ENCODE results near the gene FBXL13. TPM values are rescaled to one million over a fixed set of nuclear protein-coding genes. Genes with fewer than 3 reads are reported as not detected.

Gene FBXL13
- total RNA-seq, result 3.6 to 4.7 TPM (median 3.8 TPM) in 3 replicates

- Mint-ChIP-seq H3K4me1 (peaks cover 18% of the 10 kb centered on the region), H3K9me3 (no peaks in the 10 kb centered on the region), H3K4me3 (peak within 1 kb of the TSS; percentile 96), H3K27me3 (ENCODE audit: low read depth) (no peaks in the 10 kb centered on the region), H3K27ac (peak within 1 kb of the TSS; percentile 97), H3K36me3 (peaks cover 8% of the 10 kb centered on the region)
- DNase-seq (ENCODE audit: low spot score in 2 of 2, unreplicated experiment in 2 of 2), result peak; percentile 88 to 96
- TF ChIP-seq CTCF (IDR thresholded peaks at IDR 0.05; ENCODE audit: unreplicated experiment), result peak; percentile 41
Measured at GRCh38 chr7:103074519-103075336, at the start of gene FBXL13, which contains the start of gene ARMC10. Gene FBXL13 (minus strand): TSS chr7:103074796. Gene ARMC10 (plus strand): TSS chr7:103075140. CDS start chr7:103075273, 133 bp downstream.

DNA sequence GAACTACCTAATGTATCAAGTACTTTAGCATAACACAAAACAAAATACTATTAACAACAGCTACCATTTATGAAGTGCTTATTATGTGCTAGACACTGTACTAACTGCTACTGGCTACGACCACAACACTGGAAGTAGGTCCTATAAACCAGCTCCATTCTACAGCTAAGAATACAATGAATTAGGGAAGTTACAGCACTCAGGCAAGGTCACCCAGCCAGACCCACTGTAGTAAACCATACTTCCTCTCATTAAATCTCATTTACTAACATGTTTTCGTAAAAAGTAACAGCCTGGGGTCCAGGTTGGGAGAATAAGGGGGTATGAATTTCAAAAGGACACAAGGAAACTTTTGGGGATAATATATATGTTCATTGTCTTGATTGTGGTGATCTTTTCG, 48.9 kb upstream of the FBXL13 start:
- H3K36me3 Mint-ChIP-seq, result peaks cover 42% of the 10 kb centered on the region
- no peaks in the 10 kb centered on the region for H3K9me3 Mint-ChIP-seq
- DNase-seq (ENCODE audit: low spot score in 2 of 2, unreplicated experiment in 2 of 2), result no peak
- H3K4me3 Mint-ChIP-seq, result no peak overlapping the region
- no peaks in the 10 kb centered on the region for H3K27me3 Mint-ChIP-seq (ENCODE audit: low read depth)
- no peaks in the 10 kb centered on the region for H3K4me1 Mint-ChIP-seq
- H3K27ac Mint-ChIP-seq, result no peak overlapping the region
- TF ChIP-seq CTCF (IDR thresholded peaks at IDR 0.05; ENCODE audit: unreplicated experiment), result no peak

- no peaks in the 10 kb centered on the region for H3K27me3 Mint-ChIP-seq (ENCODE audit: low read depth)
- no peaks in the 10 kb centered on the region for H3K4me1 Mint-ChIP-seq
- peaks cover 27% of the 10 kb centered on the region for H3K36me3 Mint-ChIP-seq
Measured at GRCh38 chr7:103121641-103122040, 47.0 kb upstream of the FBXL13 start.

GRCh38 chr7:103120362-103120761, 45.8 kb upstream of the FBXL13 start:
- DNase-seq (ENCODE audit: low spot score in 2 of 2, unreplicated experiment in 2 of 2), result no peak
- TF ChIP-seq CTCF (IDR thresholded peaks at IDR 0.05; ENCODE audit: unreplicated experiment), result no peak
- no peaks in the 10 kb centered on the region for H3K9me3 Mint-ChIP-seq
- H3K4me3 Mint-ChIP-seq, result no peak overlapping the region
- no peaks in the 10 kb centered on the region for H3K4me1 Mint-ChIP-seq
- H3K36me3 Mint-ChIP-seq, result peaks cover 21% of the 10 kb centered on the region
- no peaks in the 10 kb centered on the region for H3K27me3 Mint-ChIP-seq (ENCODE audit: low read depth)
- no peak overlapping the region for H3K27ac Mint-ChIP-seq

More at GRCh38 chr7:103121641-103122040, 47.0 kb upstream of the FBXL13 start:
- H3K27ac Mint-ChIP-seq, result no peak overlapping the region
- no peak for DNase-seq (ENCODE audit: low spot score in 2 of 2, unreplicated experiment in 2 of 2)
- no peak overlapping the region for H3K4me3 Mint-ChIP-seq
- no peaks in the 10 kb centered on the region for H3K9me3 Mint-ChIP-seq
- no peak for TF ChIP-seq CTCF (IDR thresholded peaks at IDR 0.05; ENCODE audit: unreplicated experiment)

DNA sequence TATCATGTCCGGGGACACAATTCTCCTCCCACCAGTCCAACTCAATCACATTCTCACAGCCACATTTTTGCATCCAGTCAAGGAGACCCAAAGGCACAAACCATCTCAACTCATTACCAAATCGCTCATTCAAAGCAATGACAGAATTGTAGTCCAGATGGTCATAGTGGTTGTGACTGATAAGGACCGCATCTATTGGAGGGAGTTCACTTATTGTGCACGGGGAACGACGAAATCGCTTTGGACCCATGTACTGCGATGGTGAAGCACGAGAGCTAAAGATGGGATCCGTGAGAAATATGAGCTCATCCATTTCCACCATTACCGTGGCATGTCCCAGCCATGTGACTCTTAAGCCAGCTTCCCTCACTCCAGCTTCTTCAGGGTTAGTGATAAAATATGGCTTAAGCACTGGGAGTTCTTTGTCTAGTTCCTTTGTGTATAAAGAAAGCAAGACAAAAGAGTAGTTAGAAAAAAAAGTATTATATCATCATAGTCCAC, 45.2 kb upstream of the FBXL13 start:
- Mint-ChIP-seq H3K27me3 (ENCODE audit: low read depth) (no peaks in the 10 kb centered on the region), H3K4me3 (no peak overlapping the region), H3K4me1 (no peaks in the 10 kb centered on the region), H3K27ac (no peak overlapping the region), H3K36me3 (peaks cover 21% of the 10 kb centered on the region), H3K9me3 (no peaks in the 10 kb centered on the region)
- no peak for TF ChIP-seq CTCF (IDR thresholded peaks at IDR 0.05; ENCODE audit: unreplicated experiment)
- no peak for DNase-seq (ENCODE audit: low spot score in 2 of 2, unreplicated experiment in 2 of 2)
